Activated T-cell treated with anti-CD3 and anti-CD28 coated beads for 48 hours (primary cell): ENCODE results near the gene KLHL22.

Experiments used
- DNase-seq: peaks from one replicate; pipeline ENCODE4 v3.0.0-alpha.2; 2020; ENCODE audit warnings: low read depth

Gene KLHL22

DNA sequence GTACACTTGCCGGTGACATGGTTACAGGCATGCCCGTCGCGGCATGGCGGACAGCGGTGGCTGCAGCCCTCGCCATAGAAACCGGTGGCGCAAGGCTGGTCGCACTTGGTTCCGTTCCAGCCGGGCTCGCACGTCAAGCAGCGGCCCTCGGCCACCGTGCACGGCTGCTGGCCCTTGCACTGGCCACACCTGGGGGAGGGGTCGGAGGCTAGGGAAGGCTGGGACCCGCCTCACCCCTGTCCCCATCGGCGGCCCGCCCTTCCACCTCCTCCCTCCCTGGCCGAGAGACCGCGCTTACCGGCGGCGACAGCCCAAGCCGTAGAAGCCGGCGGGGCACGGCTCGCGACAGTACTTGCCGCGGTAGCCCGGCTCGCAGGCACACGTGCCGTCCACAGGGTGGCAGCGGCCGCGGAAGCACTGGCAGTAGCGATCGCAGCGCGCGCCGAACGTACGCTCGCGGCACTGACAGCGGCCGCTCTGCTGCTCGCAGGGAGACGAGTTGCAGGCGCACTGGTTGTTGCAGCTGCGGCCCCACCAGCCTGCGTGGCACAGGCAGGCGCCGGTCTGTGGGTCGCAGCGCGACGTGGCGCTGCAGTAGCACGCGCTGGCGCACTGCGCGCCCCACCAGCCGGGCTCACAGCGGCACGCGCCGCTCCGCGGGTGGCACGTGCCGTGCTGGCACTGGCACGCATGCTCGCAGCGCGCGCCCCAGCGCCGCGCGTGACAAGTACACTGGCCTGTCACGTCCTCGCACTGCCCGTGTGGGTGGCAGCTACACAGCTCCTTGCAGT, 64.7 kb downstream of the KLHL22 start:
- DNase-seq: peak; percentile 65

DNA sequence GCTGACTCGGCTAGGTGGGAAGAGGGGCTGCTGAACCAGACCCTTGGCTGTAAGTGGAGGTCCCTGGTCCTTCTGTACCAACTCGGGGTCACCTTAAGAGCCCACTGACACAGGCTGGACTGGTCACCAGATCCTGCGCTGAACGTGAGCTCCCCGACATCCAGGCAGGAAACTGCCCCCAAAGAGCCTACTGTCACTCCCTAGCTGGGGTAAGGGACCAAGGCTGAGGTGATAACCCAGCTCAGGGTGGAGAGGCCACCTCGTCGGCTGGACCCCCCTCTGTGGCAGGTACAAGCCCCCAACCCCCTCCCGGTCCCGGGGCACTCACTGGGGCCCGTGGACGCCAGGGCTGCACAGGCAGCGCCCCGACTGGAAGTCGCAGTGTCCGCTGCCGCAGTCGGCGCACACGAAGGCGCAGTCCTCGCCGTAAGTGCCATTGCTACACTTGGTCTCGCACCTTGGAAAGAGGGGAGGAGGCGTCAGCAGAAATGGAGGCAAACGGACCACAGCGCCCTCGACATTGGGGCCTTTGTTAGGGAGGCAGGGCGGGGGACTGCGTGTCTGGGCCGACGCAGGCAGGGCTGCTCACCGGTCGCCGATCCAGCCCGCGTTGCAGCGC, 65.4 kb downstream of the KLHL22 start:
- no peak for DNase-seq

DNA sequence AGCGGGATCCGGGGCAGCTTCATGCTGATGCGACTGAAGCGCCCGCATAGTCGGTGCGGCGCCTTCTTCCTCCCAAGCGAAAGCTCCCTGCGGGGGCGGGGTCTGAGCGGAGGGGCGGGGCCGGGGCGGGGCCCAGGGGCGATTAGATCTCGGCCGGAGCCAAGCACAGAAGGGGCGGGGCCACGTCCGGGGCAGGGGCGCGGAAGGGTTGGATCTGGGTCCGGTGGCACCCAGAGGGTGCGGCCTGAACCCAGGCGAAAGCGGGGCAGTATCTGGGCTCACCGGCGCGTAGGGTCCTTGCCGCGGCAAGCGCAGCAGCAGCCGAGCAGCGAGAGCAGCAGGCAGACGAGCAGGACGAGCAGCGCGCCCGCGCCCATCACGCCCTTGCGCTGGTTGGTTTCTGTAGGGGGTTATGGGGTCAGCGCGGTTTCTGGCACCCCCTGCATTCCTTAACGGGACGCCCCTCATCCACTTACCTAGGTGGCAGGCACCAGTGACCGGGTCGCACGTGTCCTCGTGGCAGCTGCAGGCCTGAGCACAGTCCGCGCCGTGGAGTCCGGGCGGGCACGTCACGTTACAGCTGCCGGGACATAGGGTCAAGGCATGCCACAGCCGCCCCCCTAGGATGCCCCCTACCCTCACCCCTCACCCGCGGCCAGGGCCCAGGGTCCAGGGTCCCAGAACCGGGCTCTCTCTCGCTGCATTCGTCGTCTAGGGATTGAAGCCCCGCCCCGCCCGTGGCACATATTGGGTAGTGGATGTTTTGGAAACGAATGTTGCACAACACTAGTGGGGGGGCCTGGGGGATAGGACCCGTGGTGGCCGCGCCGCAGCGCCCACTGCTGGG, 66.1 kb downstream of the KLHL22 start:
- peak; percentile 72 for DNase-seq

DNA sequence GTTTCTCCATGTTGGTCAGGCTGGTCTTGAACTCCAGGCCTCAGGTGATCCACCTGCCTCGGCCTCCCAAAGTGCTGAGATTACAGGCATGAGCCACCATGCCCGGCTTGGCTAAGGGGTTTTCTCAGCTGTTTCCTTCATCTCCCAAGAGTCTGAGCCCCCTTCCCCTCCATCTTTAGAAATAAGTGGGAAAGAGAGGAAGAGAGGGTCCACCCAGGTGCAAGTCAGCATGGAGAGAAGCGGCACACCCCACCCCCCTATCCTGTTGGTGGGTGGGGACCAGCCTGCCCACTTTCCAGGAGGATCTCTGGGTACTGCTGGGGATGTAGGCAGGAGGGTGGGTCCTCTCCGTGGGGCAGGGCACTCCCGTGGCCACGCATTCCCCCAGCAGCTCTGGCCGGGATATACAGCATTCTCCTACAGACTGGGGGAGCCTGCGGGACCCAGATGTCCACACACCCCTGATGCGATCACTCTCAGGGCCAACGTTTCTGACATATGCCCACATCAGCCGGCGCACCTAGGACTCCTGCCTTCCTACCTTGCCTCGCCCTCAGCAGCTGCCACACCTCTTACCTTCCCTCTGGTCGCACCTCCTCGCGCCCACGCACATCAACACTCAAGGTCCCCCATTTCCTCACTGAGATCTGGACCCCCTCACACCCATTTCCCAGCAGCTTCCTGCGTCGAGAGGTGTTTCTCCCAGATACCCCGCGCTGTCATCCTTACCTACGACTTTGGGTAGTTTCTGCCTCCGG, 66.9 kb downstream of the KLHL22 start:
- no peak for DNase-seq

DNA sequence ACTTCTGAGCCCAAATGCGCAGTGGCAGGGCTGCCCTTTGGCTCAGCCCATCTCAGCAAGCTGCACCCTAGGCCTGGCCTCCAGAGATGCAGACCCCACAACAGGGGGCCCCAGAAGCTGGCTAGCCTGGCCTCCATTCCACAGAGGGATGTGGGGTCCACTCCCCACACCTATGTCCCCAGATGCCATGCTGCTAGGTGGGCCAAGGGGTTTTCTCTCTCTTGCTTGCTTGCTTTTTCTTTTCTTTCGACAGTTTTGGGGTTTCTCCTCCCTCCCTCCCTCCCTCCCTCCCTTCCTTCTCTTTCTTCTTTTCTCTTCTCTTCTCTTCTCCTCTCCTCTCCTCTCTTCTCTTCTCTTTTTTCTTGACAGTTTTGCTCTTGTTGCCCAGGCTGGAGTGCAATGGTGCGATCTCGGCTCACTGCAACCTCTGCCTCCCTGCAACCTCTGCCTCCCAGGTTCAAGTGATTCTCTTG, 67.6 kb downstream of the KLHL22 start:
- DNase-seq: no peak

DNA sequence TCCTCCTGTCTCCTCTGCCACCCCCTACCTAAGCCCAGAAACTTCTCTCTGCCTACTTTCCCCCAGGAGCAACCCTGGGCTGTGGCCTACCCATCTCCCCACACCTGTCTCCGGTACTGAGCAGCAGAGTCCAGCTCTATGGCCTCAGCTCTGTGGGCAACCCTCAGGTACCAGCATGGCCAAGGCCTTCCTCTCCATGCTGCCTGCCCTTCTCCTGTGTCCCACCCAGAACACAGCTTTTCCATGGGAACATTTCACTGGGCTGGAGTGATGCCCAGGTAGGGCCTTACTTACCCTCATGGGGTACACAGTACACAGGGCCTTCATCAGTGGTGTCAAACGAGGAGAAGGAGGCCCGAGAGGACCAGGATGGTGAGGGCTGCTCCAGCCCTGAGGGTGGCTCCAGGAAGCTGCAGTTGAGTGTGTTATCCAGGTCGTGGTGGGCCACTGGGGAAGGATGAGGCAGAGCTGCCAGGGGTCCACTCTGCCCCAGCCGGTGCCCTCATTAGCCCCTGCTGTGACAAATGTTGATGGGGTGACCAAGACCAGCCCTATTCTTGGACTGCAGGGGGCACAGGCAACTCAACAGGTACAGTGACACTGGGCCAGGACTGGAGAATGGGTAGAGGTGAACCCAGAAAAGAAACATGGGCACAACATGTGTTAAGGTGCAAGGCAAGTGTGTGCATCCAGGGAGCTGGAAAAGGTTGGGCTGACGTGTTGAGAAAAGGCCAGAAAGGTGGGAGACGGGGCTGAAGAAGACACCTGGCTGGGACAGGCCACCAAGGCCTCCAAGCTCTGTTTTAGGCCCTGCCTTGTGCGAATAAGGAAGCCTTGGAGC, 68.3 kb downstream of the KLHL22 start:
- no peak for DNase-seq

DNA sequence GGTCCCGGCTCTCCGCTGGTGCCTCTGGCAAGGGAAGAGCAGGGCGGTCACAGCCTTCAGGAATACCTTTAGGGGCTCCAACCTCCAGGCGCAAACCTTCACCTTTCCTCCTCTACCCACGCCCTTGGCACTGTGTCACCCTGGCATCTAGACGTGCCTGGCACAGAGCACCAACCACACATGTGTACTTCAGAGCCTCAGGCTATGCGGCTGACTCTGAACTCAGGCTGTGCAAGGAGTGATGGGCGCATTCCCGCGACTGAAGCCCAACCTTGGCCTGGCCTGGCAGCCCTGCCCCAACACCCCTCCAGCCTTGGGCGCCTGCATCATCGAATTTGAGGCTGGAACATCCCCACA, 69.4 kb downstream of the KLHL22 start:
- no peak for DNase-seq

DNA sequence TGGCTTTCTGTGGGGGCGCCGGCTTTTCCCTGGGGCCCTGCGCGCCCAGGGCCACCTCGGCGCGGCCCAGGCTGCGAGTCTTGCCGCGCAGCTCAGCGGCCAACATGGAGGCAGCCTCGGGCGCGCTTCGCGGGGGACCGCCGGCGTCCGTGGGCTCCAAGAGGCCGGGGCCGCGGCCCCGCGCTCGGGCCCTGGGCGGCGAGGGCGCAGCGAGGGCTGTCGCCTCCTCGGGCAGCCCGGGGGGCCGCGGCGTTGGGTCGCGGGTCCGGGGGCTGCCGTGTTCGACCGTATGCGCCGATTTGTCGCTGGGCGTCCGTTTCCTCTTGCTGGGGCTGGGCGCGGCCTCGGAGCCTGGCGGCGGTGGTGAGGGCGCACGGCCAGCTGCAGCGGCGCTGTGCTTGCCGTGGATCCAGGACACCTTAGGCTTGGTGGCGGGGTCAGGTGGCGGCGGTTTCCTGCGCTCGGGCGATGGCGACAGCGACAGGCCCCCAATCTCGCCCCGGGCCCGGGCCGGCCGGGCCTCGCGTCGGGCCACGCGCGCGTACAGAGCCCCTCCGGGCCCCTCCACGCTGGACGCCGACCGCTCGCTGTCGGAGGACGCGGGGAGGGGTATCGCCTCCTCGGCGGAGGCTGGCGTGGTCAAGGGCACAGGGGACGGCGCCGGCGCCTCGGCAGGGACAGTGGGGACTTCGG, 69.9 kb downstream of the KLHL22 start:
- DNase-seq: no peak

DNA sequence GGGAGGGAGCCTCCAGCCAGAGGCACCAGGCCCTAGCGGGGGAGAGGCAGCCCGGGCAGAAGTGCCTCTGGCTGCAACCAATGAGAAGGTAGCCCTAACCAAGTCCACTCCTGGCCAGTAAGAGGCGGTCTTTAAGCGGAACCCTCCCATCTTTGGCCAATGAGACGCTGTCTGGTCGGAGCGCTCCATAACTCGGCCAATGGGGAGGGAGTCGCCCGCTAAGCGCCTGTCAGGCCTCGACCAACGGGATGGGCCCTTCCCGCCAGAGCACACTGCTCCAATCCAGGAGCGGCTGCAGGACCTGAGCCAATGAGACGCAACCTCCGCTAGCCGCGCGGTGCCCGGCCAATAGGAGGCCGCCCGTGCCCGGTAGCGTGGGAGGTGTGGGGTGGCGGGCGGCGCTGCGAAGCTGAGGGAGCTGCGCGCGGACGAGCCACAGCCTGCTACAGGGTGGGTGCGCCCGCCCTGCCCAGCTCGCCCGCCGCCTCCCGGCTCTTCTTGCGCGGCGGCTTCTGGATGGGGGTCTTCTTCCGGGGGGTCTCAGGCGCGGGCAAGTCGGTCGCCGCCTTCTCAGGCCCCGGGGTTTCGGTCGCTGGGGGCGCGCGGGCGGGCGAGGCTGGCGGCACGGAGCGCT, 70.5 kb downstream of the KLHL22 start:
- no peak for DNase-seq

DNA sequence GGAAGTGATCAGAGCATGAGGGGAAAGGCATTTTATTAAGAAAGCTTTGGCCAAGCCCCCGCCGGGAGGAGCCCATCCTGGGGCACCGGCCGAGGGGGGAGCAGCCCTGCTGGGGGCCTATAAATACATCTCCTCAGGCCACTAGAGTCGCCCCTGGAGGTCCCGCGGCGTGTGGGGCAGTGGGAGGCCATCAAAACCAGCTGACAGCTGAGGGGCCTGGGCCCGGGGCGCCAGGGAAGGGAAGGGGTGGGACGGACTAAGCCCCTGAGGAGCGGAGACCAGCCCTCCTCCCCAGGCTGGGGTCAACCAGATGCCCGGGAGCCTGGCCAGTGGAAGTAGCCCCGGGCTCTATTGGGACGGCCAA, 71.0 kb downstream of the KLHL22 start:
- no peak for DNase-seq

DNA sequence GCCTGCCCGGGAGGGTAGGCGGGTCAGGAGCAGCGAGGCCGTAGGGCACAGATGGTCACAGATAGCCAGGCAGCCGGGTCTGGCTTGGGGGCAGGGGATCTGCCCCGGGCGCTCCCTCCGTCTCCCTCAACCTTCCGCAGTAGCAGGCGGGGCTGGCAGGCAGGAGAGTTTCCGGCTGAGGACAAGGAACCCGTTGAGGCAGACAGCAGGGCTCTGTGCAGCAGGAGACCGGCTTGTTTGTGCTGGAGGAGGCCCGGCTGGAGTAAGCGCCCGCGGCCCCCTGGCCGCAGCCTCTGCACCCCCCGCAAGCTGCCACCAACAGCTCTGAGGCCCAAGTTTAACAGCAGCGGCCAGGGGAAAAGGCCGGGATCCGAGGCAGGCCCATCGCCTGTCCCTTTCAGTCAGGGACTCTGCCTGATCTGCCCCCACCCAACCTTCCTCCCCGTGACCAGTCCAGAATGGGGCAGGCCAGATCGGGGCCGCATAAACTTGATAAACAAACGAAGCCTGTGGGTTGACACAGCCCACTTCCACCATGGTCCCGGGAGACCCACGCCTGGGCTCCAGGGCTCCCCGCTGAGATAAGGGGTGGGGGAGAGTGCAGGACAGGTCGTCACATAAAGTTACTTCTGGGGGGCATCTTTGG, 71.6 kb downstream of the KLHL22 start:
- DNase-seq: no peak

DNA sequence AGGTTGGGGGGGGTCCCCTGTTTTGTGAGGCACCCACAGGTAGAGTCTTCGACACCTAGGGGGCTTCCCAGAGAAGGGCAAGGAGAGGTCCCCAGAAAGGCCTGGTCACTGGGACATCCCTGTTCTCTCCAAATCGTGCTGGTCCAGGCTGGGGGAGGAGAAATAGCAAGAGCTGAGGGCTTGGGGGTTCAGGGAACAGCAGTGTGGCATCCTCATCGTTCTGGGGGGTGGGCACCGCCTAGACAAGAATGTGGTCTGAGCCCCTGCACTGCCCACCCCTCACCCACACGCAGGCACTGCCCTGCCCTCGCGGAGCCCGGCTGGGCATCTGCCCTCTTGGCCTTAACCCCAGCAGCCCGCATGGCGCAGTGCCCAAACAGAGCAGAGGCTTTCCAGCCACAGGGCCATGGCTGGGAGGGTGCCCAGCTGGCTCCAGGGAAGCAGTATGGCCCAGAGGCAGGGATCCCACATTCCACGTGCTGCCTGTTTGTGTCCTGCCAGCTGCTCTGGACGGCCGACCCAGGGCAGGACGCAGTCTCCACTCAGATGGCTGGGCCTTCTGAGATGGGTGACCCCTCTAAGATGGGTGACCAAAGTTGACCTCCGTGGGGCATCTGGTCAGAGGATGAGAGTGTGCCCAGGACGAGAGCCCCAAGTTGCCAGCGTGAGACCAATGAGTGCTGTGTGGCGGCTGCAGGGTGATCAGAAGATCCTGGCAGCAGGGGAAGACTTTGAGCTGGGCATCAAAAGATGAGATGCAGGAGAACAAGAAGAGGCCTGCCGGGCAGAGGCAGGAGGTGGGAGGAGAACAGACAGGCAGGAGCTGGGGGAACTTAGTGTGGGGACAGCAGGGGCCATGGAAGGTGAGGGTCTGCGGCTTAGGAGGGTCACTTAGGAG, 72.3 kb downstream of the KLHL22 start:
- no peak for DNase-seq

DNA sequence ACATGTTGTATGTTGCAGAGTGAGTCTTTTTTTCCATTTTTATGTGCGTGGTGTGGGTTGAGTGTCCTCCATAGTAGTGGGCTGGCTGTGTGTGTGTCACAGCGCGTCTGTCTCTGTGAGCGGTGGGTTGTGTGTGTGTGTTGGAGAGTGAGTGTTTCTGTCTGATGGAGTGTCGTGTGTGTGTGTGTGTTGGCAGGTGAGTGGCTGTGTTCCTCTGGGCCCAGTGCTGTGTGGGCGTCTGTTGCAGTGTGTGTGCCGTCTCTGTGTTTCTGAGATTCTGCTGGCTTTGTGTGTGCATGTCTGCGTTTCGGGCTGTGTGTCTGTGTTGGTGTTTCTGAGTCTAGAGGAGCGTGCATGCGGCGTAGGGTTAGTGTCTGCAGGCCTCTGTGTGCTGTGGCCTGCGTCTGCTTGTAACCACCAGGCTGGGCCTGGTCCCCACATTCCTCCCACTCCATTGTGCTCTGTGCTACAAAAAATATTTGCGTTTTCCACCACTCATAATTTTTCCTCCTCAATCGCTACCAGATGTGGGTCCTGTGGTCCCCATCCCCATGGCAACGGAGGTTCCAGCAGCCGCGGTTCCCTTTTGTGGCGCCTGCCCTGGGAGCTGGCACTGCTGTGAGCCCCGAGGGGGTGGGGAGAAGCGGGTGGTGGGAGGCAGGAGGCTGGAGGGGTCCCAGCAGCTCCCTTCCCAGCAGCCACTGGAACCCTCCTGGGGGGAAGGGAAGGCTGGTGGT, 73.2 kb downstream of the KLHL22 start:
- DNase-seq: no peak

DNA sequence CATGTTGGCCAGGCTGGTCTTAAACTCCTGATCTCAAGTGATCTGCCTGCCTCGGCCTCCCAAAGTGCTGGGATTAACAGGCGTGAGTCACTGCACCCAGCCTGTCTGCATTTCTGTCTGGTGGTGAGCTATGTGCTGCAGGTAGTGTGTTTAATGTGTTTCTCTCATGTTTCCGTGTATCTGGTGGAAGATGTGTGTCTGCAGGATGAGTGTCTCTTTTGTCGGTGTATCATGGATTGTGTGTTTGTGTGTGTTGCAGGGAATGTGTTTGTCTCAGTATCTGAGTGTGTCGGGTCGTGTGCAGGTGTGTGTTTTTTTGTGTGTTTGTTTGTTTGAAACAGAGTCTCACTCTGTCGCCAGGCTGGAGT, 74.1 kb downstream of the KLHL22 start:
- DNase-seq: no peak

DNA sequence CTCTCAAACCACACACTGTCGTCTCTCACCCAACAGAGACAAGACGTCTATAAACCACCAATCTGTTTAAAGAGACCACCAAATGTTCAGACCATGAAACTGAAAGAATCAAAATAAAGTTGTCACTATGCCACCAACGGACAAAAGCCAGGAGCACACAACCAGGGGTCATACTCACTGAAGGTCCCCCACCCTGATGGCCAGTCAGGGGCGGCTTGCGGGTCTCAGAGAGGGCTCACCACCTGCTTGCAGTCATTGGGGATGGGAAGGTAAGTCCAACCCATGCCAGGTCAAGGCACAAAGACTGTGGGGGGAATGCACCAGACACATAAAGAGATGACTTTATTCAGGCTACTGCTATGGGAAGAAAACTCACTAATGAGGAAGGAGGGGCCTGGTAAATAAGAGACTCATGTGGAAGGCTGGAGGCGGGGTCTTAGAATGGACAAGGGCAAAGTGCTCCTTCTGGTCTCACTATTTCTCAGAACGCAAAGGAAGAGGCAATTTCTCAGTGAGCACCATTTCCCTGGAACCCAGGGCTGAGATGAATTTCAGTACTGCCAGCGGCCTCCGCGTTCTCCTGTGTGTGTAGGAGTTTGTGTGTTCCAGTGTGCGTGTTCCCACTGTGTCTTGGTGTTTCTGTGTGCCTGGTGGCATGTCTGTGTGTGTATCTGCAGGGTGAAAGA, 75.3 kb downstream of the KLHL22 start:
- DNase-seq: no peak

DNA sequence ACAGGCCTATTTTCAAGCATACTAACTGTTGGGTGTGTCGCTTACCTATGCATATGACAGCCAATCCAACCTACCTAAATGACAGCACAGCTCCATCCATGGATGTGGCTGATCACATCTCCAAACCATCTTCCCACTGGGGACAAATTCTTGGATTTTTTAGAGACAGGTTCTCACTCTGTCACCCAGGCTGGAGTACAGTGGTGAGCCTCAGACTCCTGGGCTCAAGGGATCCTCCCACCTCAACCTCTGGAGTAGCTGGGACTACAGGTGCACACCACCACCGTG, 76.0 kb downstream of the KLHL22 start:
- DNase-seq: no peak

DNA sequence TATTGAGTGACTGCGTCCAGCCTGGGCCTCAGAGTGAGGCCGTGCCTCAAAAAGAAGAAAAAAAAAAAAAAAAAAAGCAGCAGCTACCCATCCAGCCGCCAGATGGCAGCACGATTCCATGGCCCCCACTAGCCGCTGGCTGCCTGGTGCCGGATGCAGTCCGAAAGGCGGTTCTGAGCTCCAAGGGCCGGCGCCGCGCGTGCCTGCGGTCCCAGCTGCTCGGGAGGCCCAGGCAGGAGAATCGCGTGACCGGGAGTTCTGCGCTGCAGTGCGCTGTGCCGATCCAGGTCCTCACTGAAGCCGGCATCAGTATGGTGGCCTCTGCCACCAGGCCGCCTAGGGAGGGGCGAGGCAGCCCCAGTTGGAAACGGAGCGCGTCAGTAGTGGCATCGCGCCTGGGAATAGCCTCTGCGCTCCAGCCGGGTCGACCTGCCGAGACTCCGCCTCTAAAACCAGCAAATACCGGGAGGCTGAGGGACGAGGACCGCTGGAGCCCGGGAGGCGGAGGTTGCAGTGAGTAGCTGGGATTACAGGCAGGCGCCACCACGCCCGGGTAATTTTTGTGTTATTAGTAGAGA, 77.3 kb downstream of the KLHL22 start:
- DNase-seq: peak; percentile 66
